HG02840 (cell line): ENCODE data around the gene SFTPB.
"Not testable (repeated sequence)": the region's sequence is repeated elsewhere in the genome, so short reads cannot be mapped to it uniquely, and the experiment has no call there.

Experiments used
- ATAC-seq: cut with Tn5 transposase; IDR thresholded peaks from one replicate; pipeline ENCODE4 v1.9.1; 2021; ENCODE audit warnings: mild to moderate bottlenecking, moderate library complexity, moderate number of reproducible peaks; ENCODE audit not compliant: unreplicated experiment, low FRiP score

The SFTPB gene

DNA sequence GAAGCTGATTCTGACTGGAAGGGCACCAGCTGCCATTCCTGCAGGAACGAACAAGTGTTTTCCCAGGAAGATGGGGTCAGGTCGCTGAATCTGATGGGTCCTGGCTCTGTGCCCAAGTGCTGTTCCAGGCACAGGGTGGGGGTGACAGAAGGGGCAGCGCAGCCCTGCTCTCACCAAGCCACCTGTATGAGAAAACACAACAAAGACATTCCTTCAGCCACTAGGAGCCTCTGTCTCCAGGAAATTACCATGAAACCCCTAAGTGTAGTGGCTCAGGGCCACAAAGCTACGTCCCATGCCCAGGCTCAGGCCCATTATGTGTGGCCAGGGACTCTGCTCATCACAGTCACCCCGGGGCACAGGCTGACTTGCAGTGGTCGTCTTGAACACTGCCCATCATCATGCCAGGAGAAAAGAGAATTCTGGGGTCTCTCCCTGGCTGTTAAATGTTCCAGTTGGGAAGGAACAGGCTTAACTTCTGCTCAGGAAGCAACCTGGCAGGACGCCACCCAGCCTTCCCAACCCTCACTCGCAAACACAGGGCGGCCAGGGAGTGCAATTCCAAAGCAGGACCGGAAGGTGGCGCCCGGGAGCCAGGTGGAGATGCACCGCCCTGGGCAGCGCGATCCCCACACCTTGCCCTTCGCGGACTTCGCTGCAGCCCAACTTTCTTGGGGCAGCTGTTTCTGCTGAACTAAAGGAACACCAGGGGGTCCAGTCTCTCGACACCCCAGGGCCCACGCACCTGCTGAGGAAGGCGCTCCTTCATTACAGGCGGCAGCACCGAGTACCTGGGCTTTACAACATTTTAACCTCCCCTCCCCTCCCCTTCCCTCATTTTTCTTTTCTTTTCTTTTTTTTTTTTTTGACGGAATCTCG lies 11.0 kb upstream of the SFTPB start:
- no peak for ATAC-seq

DNA sequence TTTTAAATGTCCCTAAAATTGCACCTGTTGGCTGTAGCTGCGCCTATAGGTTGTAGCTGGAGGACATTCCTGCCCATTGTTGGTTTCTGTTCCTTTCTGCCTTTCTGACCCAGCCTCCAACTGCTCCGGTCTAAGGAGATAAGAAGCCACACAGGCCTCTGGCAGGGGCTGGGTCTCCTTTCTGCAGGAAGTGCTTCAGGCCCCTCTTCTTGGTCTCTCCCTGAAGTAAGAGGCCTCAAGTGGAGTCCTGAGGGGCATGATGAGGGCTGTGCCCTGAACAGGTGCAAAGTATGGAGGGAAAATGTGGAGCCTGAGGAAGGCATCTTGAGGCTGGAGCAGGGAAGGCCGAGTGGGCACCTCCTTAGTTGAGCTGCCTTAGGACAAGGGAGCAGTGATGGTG lies 10.4 kb upstream of the SFTPB start:
- no peak for ATAC-seq

DNA sequence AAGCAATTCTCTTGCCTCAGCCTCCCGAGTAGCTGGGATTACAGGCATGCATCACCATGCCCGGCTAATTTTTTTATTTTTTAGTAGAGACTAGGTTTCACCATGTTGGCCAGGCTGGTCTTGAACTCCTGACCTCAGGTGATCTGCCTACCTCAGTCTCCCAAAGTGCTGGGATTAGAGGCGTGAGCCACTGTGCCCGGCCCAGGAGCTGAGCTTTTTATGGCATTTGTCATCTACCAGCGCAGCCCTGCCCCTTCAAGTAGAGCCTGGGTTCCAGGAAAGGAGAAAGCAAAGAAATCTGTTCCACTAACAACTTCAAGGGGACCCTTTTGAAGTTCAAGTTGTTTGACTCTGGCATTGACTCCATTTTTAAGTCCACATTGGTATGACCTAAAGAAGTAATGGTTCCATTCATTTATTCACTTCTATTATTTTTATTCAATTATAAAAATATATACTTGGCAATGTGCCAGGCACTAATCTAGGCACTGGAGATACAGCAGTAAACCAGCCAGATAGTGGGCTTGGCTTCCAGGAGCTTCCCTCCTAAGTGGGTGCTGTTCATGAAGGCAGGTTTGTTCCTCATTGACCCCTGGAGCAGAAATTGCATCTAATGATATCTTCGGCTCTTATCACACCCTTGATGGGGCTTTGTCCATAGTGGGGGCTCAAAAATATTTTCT lies 8.0 kb upstream of the SFTPB start:
- no peak for ATAC-seq

DNA sequence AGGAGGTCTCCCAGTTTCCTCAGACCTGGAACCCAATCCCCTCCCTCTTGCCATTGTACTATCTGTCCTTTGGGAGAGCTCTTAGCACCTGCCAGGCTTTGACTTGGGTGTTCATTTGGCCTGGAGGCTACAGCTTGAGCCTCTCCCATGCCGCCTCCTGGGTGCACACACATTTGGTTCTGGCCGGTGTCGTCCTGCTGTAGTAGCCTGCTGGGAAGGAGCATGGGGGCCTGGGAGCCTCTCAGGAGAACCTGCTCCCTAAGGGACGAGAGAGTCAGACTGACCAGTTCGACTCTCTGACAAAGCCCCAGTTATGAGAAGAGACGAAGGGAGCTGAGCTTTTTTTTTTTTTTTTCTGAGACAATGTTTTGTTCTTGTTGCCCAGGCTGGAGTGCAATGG lies 7.4 kb upstream of the SFTPB start:
- ATAC-seq, result no peak

DNA sequence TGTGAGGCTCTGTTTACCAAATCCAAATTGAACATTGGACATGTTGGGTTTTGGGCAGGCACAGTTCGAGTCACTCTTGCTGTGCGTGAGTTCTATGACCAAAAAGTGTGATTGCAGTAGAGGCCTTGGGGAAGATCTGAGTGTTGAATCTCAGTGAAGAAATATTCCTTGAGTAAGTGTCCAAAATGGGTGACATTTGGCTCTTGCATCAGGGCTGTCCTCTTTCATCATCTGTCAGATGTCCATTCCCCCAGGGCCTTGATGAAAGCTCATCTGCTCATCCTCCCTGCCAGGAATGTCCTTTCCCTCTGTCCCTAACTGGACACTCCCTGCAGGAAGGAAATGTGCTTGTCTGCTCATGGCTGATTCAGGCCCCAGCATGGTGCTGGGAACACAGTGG lies 6.4 kb upstream of the SFTPB start:
- no peak for ATAC-seq

DNA sequence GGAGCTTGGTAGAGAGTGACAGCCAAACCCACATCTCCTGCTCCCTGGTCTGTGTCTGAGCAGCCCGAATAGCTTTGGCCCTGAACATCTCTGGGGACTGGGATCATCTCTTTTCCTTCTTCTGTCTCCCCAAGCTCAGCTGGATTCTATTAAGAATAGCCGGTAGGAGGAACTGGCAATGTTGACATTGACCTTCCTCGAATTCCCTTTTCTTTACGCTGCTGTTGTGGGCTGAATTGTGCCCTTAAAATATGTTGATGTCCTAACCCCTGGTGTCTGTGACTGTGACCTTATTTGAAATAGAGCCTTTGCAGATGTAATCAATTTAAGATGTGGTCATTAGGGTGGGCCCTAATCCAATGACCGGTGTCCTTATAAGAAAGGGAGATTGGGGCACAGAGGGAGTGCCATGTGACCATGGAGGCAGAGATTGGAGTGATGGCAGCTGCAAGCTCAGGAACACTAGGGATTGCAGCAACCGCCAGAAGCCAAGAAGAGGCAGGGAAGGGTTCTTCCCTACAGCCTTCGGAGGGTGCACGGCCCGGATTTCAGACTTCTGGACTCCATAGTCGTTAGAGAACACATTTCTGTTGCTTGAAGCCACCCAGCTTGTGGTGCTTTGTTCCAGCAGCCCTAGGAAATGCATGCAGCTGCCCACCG lies 5.8 kb upstream of the SFTPB start:
- ATAC-seq, result no peak

DNA sequence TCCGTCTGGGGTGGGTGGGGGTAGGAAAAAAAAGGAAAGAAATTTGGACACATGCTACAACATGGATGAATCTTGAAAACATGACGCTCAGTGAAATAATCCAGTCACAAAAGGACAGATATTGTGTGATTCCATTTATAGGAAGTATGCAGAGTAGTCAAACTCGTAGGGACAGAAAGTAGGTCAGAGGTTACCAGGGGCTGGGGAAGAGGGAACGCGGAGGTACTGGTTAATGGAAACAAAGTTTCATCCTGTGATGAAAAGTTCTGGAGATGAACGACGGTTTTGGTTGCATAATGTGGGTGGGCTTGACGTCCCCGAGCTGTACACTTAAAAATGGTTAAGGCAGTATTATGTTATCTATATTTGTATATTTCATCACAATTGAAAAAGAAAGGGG lies 4.5 kb upstream of the SFTPB start:
- ATAC-seq, result no peak

DNA sequence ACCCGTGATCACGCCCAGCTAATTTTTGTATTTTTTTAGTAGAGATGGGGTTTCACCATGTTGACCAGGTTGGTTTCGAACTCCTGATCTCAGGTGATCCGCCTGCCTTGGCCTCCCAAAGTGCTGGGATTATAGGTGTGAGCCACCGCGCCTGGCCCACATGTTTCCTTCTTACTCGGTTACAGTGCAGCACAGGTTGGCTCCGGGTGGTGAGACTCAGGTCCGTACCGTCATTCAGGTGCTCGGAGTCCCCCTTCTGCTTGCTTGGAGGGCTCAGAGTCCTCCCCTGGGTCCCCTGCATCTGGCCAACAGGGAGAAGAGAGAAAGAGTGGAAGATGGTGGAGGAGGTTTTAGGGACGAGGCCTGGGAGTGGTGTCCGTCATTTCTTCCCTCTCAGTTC lies 2.4 kb upstream of the SFTPB start:
- not testable (repeated sequence) for ATAC-seq

DNA sequence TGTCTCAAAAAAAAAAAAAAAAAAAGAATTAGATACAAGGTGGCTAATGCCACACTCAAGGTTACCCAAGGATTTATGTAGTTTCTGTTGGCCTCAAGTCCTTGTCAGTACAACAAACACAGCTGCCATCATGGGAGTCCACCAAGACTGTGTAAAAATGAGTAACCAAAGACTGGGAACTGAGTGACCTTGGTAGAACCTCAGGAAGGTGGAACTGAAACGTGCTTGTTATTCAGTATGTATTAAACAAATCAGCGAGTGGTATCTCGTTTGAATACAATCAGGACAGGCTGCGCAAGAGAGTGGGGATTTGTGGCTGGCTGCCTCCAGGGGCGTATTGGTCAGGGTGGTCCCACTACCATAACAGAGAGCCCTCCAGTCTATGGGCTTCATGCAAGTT lies 1.6 kb upstream of the SFTPB start:
- no peak for ATAC-seq

DNA sequence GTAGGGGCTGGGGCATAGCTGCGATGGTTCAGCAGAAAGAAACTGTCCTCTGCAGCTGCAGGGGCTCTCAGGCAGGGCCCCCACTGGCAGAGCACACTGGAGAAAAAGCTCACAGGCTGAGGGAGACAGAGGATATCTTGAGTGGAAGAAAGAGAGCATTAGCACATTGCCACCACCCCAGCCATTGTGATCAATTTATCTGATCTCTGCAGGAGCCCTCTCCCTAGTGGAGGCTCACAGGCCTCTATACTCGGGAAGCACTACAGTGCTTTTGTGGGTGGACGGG lies 801 bp upstream of the SFTPB start:
- ATAC-seq, result no peak

DNA sequence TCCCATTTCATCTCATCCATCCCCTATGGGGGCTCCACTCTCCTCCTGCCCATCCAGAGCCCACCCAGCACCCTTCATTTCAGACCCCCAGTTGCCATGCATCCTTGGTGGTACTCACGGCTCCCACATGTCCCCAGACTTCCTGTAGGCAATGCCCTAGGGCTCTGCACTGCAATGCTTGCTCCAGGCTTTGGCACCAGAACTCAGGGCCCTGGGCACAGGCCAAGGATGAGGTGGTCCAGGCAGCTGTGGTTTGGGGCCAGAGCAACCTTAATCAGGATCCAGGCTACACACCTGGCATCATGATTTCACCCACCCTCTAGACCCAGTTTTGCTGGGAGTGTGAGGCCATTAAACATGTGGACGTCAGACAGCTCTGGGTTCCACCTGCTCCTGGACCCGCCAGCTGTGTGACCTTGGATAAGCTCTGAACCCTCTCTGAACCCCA lies 414 bp downstream of the SFTPB start:
- no peak for ATAC-seq

DNA sequence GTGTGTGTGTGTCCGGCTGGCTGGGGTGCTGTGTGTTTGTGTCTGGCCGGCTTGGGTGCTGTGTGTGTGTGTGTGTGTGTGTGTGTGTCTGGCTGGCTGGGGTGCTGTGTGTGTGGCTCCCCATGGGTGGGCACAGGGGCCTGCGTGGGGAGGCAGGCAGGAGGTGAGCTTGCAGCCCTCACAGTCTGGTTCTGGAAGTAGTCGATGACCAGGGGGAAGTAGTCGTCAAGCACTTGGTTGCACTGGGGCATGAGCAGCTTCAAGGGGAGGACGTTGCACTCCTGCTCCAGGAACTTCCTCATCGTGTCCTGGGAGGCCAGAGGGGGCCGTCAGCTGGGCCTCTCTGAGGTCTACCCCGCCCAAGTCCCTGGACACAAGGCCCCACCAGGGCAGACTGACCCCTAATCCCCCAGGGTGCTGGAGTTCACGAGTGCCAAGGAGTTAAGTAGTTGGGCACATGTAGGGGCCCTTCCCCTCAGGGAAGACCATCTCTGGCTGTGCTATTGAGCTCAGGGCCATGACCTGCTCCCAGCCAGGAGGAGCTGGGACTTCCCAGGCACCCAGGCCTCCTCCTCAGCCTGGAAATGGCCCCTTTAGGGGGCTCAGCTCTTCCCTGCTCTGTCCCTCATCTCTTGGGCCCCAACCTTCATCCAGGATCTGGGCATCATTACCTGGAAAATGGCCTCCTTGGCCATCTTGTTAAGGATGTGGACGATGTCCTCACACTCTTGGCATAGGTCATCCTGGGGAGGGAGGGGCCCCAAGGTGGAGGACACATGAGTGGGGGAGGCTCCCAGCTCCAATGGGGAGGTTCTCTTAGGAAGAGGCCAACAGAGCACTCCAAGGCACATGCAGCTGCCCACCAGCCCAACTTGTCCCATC lies 1.3 kb downstream of the SFTPB start:
- ATAC-seq, result no peak

DNA sequence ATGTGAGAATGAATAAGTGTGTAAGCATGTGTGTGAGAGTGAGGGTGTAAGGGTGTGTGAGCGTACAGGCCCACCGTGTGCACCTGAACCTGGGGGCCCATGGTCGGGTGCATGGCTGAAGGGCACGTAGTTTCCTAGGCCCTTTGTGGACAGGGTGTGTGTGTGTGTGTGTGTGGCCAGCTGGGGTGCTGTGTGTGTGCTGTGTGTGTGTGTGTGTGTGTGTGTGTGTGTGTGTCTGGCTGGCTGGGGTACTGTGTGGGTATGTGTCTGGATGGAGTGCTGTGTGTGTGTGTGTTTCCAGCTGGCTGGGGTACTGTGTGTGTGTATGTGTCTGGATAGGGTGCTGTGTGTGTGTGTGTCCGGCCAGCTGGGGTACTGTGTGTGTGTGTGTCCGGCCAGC lies 2.0 kb downstream of the SFTPB start:
- ATAC-seq, result no peak

DNA sequence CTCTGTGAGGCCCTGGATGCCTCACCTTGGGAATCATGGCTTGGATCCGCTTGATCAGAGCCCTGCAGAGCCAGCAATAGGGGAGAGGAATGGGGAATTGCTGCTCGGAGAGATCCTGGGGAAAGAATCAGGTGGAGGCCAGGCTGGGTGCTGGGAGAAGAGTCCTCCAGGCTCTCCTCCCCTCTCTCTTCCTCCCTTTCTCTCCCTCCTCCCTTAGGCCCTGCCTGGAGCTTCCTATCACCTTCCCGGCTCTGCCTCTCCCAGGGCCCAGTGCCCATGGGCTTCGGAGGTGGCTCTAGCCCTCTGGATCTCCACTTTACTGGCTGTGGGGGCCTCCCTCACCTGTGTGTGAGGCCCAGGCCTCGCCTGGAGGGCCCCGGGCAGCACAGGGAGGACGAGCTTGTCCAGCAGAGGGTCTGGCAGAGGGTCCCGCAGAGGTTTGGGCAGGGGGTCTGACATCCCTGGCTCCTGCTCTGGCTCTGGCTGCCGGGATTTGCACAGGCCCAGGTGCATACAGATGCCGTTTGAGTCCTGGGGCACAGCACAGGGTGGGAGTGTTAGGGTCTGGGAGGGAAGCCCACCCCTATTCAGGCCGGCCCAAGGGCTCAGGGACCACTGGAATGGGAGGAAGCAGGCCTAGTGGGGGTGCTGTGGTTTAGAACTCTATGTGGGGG lies 2.6 kb downstream of the SFTPB start:
- ATAC-seq, result no peak

DNA sequence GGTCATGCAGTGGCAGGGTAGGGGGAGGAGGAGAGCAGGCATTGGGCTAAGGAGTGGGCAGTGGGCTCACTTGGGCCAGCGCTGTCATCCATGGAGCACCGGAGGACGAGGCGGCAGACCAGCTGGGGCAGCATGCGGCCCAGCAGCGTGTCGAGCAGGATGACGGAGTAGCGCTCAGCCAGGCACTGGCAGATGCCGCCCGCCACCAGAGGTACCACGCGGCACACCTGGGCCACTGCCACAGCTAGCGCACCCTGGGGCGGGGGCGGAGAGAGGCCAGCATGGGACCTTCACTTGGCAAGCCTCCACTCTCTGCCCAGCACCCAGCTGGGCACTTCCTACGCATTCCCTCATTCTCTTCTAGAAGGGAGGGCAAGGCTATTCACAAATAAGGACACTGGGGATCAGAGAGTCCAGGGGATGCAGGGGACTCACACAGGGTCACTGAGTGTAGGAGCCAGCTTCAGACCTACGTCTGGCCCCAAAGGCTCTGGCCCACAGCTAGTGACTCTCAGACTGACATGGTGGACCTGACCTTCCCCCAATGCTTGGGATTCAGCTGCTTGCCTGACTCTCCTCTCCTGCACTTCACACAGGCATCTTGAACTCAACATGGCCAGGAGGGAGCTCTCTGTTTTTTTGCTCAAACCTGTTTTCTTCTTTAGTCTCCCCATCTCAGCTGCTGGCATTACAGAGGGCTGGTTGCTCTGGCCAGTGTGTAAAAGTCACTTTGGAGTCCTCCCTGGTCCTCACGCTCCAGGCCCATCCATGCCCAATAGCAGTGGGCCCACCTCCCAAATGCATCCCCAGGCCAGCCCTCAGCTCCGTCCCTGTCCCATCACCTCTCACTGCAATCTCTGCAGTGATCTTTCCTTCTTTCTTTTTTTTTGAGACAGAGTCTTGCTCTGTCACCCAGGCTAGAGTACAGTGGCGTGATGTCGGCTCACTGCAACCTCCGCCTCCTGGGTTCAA lies 4.1 kb downstream of the SFTPB start:
- no peak for ATAC-seq

DNA sequence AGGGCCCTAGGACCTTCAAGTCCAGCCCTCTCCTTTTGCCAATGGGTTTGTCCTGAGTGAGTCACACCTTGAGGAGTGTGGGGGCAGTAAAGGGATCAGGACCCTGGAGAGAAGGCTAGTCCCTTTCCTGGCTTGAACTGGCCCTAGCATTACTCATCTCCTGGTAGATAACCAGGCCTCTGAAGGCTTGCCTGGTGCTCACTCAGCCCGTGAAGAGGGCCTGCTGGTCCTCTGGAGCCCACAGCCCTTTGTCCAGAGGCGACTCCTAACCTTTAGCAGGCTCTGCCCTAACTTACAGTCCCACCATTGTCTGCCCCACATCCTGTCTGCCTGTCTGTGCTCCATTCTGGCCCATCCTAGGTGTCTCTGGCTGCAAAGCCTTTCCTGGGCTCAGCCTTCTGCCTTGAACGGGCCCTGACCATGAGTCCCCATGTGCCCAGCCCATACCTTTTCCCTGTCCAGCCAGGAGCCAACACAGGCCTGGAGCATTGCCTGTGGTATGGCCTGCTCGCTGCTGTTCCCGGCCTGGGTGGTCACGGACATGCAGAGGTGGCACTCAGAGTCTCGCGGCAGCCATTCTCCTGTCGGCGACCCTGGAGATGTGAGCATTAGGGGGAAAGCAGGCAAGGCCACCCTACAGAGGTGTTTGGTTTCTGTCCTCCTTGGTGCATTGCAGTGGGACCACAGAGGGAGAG lies 5.0 kb downstream of the SFTPB start:
- ATAC-seq, result no peak

DNA sequence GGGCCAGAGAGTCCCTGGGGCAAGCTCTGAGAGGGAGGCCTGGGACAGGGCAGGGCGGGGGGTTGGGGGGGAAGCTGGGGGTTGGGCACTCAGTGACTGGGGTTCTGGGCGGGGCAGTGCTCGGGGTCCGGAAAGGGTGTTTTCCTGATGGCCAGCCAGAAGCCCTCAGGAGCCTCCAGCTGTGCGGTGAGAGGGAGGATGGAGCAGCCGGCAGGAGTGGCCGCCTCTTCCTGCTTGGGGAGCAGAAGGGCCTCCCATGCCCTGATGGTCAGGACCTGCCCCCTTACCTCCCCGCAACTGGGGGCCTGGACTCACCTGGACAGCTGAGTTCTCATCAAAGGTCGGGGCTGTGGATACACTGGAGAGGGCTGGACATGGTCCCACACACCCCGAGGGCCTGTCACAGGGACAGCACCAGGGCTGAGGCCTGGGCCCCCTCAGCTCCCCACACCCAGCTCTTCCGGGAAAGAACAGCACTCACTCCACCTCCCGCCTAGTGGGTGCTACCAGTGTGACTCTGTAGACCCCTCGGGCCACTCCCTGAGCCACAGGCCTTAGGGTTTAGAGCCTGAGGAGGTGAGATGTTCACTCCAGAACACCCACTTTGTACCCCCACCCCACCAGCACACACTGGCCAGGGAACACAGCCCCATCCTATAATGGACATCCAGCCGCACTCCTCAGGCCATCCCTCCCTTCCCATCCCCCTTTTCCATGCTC lies 6.7 kb downstream of the SFTPB start:
- ATAC-seq, result no peak

DNA sequence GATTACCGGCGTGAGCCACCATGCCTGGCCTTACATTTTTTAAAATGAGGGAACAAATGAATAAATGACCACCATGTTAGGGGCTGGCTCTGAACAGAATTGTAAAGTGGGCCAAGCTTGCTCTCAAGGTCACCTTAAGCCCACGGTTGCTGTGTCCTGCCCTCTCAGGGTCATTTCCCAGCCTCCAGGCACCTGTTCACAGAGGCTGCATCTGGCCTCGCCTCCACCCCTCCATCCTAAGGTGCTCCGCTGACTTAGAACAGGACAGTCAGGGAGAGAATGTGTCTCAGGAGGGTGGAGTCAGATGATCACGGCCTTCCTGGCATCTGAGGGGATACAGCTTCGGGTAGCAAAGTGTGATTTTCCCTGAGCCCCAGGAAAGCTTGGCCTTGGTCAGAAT lies 7.3 kb downstream of the SFTPB start:
- no peak for ATAC-seq
